ENCODE results near the gene TMC8.
"Not testable (repeated sequence)": the region's sequence is repeated elsewhere in the genome, so short reads cannot be mapped to it uniquely, and the experiment has no call there.

TMC8 gene

GRCh38 chr17:78135858-78136500 lies 5.4 kb downstream of the TMC8 start:
- no peak for DNase-seq (ENCODE audit: low spot score)

GRCh38 chr17:78137392-78138203 lies 7.0 kb downstream of the TMC8 start:
- peak; percentile 61 for DNase-seq (ENCODE audit: low spot score)

- peak; percentile 56 for DNase-seq (ENCODE audit: low spot score)
Measured at GRCh38 chr17:78138204-78139060, 7.9 kb downstream of the TMC8 start.

- not testable (repeated sequence) for DNase-seq (ENCODE audit: low spot score)
Measured at GRCh38 chr17:78139861-78140168, 9.2 kb downstream of the TMC8 start.

- DNase-seq (ENCODE audit: low spot score) = peak; percentile 100
Measured at GRCh38 chr17:78140169-78141051, 9.8 kb downstream of the TMC8 start.

DNA sequence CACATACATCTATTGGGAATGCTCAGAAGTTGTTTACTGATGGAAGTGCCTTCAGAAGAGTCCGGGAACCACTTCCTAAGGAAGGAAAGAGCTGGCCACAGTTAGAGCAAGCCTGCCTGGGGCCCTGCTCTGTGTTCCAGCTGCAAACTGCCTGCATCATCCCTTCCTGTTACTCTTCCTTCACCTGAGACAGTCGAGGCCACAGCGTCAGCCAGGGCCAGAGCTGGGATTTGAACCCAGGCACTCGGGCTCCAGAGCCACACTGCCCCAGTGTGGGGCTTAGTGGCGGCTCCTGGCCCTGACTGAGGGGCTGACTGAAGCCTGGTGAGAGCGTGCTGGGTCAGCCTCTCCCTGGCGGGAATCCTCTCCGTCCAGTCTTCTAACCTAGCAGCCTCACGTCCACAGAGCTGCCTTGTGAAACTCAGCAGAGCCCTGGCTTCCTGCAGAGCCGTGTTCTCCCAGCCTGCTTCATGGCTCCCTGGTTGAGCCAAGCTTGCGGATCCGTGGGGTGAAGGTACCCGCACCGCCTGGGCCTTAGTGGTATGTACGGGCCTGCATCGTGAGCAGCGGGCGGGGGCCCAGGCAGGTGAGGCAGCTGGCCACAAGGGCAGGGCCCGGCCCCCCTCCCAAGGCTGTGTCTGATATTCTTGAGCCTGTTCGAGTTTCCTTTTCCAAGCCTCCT lies 11.0 kb downstream of the TMC8 start:
- DNase-seq (ENCODE audit: low spot score) = peak; percentile 54

DNA sequence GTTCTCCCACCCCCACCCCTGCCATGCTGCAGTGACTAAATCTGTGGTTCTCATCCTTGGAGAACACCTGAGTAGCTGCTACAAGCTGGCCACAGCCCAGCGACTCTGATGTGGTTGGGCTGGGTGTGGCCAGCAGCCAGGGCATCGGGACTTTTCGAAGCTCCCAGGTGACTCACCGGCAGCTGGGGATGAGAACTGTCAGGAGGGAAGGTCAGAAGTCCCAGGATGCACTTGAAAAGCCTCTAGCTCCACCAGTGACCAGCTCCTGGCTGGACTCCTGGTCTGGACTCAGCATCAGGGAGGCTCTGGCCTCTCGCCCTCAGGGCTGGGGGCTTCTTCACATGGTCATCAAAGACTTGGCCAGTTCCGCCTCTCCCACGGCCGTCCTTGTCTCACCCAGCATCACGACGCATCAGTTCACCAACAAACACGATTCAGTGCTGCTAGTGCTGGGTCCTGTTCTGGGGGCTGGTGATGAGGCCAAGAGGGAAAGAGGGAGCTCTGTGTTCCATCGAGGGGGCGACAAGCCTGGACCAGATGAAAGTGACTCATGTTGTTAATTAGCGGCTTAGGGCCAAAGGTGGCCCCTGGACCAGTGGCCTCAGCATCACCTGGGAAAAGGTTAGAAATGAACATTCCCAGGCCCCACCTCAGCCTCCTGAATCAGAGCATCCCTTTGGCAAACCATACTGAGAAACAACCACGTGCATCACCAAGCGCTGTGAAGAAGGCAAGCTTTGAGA lies 11.7 kb downstream of the TMC8 start:
- DNase-seq (ENCODE audit: low spot score) = peak; percentile 51

GRCh38 chr17:78143214-78144146 lies 12.9 kb downstream of the TMC8 start:
- peak; percentile 46 for DNase-seq (ENCODE audit: low spot score)

GRCh38 chr17:78144147-78144719 lies 13.7 kb downstream of the TMC8 start:
- DNase-seq (ENCODE audit: low spot score) = peak; percentile 53

GRCh38 chr17:78144736-78145641 lies 14.4 kb downstream of the TMC8 start:
- DNase-seq (ENCODE audit: low spot score) = peak; percentile 61

DNA sequence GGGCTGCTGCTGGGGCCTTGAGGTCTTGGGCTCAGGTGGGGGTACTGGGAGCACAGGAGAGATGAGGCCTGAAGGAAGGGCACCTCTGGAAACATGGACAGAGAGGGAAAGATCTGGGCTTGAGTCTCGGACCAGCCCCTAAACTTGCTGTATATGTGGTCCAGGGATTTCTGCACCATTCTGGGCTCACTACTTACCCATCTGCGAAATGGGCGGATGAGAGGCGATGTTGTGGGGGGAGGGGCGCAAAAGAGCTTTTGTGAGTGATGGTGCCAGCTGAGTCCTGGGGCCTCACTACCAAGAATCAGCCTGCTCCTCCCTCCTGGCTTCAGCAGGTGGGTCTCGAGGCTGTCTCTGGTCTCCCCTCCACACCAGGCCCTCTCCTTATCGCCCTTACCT lies 15.9 kb downstream of the TMC8 start:
- no peak for DNase-seq (ENCODE audit: low spot score)

- DNase-seq (ENCODE audit: low spot score) = no peak
Measured at GRCh38 chr17:78146881-78147280, 16.3 kb downstream of the TMC8 start.

DNA sequence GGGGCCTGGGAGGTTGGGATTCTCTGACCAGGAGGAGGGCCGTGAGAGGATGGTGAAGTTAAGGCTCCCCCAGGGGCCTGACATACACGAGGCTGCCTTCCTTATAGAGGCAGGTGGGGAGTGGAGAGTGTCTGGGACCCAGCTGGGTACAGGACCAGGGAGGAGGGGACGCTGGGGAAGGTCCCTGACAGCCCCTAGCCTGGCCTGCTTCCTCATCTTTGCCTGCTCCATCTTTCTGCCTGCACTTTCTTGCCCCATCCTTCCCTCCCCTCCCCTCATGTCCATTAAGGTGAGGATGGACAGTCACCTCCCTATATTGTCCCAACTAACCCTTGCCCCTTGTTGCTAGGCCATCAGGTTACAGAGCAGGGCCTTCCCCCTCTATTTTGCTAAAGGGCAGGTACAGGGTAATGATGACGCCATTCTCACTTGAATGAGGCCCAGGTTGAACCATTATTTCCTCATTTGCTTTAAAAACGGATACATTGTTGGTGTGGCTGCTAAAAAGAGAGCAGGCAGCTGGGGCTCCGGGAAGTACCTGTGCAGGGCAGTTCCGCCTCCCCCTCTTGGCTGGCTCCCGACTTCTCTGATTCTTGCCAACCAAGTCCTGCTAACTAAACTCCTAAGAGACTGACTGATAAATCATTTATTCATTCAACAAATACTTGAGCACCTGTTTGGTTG lies 16.9 kb downstream of the TMC8 start:
- no peak for DNase-seq (ENCODE audit: low spot score)

- no peak for DNase-seq (ENCODE audit: low spot score)
Measured at GRCh38 chr17:78148286-78149016, 17.9 kb downstream of the TMC8 start.

- DNase-seq (ENCODE audit: low spot score) = peak; percentile 49
Measured at GRCh38 chr17:78151514-78152008, 21.0 kb downstream of the TMC8 start.

All from ecto neural progenitor cell (in vitro differentiated cells).